Natural killer cell (primary cell): ENCODE data around the gene TTC23. TPM values are rescaled to one million over a fixed set of nuclear protein-coding genes. Genes with fewer than 3 reads are reported as not detected.

ENCODE experiments used
- ATAC-seq, 3 donors: fragments of 150-1000 bp in 2 of 3; fragments of 200-7000 bp in 1 of 3; cut with Tn5 transposase; 1 replicate in 1 of 3; 2 replicates in 2 of 3; pipeline ENCODE4 v1.10.0; 2021; ENCODE audit warnings: mild to moderate bottlenecking in 2 of 3, moderate library complexity in 2 of 3
- DNase-seq, 2 donors: peaks; one replicate each; pipeline versions ENCODE4 v3.0.0 to v3.0.0-alpha.2; 2013 to 2021; ENCODE audit warnings: mixed read lengths in 1 of 2
- H3K27ac ChIP-seq: one replicate; pipeline ENCODE4 v1.5.1; 2013; ENCODE audit warnings: mild to moderate bottlenecking, low read length
- H3K27me3 ChIP-seq: one replicate; pipeline ENCODE4 v1.6.1; 2013; ENCODE audit warnings: low read length; ENCODE audit not compliant: control insufficient read depth, insufficient read depth
- H3K36me3 ChIP-seq: one replicate; pipeline ENCODE4 v1.6.1; 2013; ENCODE audit warnings: low read length; ENCODE audit not compliant: control insufficient read depth, insufficient read depth
- H3K4me1 ChIP-seq: one replicate; pipeline ENCODE4 v1.6.1; 2013; ENCODE audit warnings: low read length; ENCODE audit not compliant: control insufficient read depth, insufficient read depth
- H3K4me3 ChIP-seq: one replicate; pipeline ENCODE4 v1.5.1; 2013; ENCODE audit warnings: low read length
- H3K9me3 ChIP-seq: one replicate; pipeline ENCODE4 v1.6.1; 2013; ENCODE audit warnings: low read length; ENCODE audit not compliant: control insufficient read depth, insufficient read depth
- H3K27ac Mint-ChIP-seq, 2 donors: one replicate each; pipeline ENCODE4 v1.8.0; 2022; ENCODE audit warnings: mild to moderate bottlenecking in 2 of 2, mixed read lengths in 2 of 2, moderate library complexity in 1 of 2
- H3K27me3 Mint-ChIP-seq, 2 donors: one replicate each; pipeline ENCODE4 v1.8.0; 2022; ENCODE audit warnings: low read depth in 2 of 2, mixed read lengths in 2 of 2
- H3K36me3 Mint-ChIP-seq: one replicate; pipeline ENCODE4 v1.8.0; 2022; ENCODE audit warnings: mixed read lengths
- H3K4me1 Mint-ChIP-seq, 2 donors: one replicate each; pipeline ENCODE4 v1.8.0; 2022; ENCODE audit warnings: mixed read lengths in 2 of 2
- H3K4me3 Mint-ChIP-seq: one replicate; pipeline ENCODE4 v1.8.0; 2022; ENCODE audit warnings: mild to moderate bottlenecking, moderate library complexity, mixed read lengths
- H3K9me3 Mint-ChIP-seq, 2 donors: one replicate each; pipeline ENCODE4 v1.8.0; 2022; ENCODE audit warnings: mixed read lengths in 2 of 2
- CTCF ChIP-seq: fragments of 200-600 bp; IDR thresholded peaks from one replicate; pipeline ENCODE4 v1.8.0; 2022; ENCODE audit warnings: antibody characterized with exemption
- WGBS: methylation state at CpG from one replicate; pipeline ENCODE4 v1.1.7; 2013; ENCODE audit warnings: missing lambda C conversion rate; ENCODE audit not compliant: insufficient coverage; 5-methylcytosine and 5-hydroxymethylcytosine counted together
- intact Hi-C: fragments of 100-400 bp; cut with micrococcal nuclease; formaldehyde crosslinking; loops from one replicate; pipeline ENCODE4 v1.14.2; 2022
- total RNA-seq, 4 donors: library from RNA; stranded (reverse); fragments of 120-200 nt in 1 of 4; gene quantifications; one replicate each; pipeline versions ENCODE4 v1.2.3 to v1.2.4, GENCODE V29; 2013 to 2022

TTC23 gene
- total RNA-seq, 3 donors from 2014 or later (not counting 1 experiment from before 2014, with no cell fraction given): 0.75 to 1.1 (median 1.0) TPM

GRCh38 chr15:99174567-99175395 lies 74.6 kb downstream of the TTC23 start:
- Mint-ChIP-seq H3K4me3 (no peak overlapping the region), H3K4me1 (no peaks in the 10 kb centered on the region), H3K27me3 (peaks cover 0 to 5% of the 10 kb centered on the region in 2 donors), H3K27ac (no peak overlapping the region), H3K9me3 (no peaks in the 10 kb centered on the region), H3K36me3 (no peaks in the 10 kb centered on the region)
- intact Hi-C loops: no loop called here
- ATAC-seq (no peak), DNase-seq (no peak)
- TF ChIP-seq CTCF: no peak
- WGBS: 68% methylated on average over 15 of the region's 15 CpGs
- Histone ChIP-seq H3K27me3 (no peaks in the 10 kb centered on the region), H3K4me3 (no peak overlapping the region), H3K36me3 (no peaks in the 10 kb centered on the region), H3K9me3 (no peaks in the 10 kb centered on the region), H3K27ac (no peak overlapping the region), H3K4me1 (no peaks in the 10 kb centered on the region)

- H3K9me3 ChIP-seq: no peaks in the 10 kb centered on the region
- H3K27ac ChIP-seq: no peak overlapping the region
- H3K27me3 Mint-ChIP-seq: no peaks in the 10 kb centered on the region
- DNase-seq: no peak
- no peaks in the 10 kb centered on the region for H3K4me1 ChIP-seq
- 92% methylated on average over 3 of the region's 3 CpGs for WGBS
- no peaks in the 10 kb centered on the region for H3K36me3 ChIP-seq
- no peak overlapping the region for H3K27ac Mint-ChIP-seq
- H3K4me1 Mint-ChIP-seq: no peaks in the 10 kb centered on the region
- no peak for TF ChIP-seq CTCF
- intact Hi-C loops: no loop called here
- no peak overlapping the region for H3K4me3 Mint-ChIP-seq
- H3K27me3 ChIP-seq: no peaks in the 10 kb centered on the region
- no peak for ATAC-seq
- H3K9me3 Mint-ChIP-seq: no peaks in the 10 kb centered on the region
- H3K36me3 Mint-ChIP-seq: no peaks in the 10 kb centered on the region
- H3K4me3 ChIP-seq: no peak overlapping the region
These were observed 76.4 kb downstream of the TTC23 start for GRCh38 chr15:99172989-99173388.

- 93% methylated on average over 4 of the region's 4 CpGs for WGBS
- no peak for TF ChIP-seq CTCF
- Mint-ChIP-seq H3K27ac (no peak overlapping the region), H3K9me3 (no peaks in the 10 kb centered on the region), H3K27me3 (no peaks in the 10 kb centered on the region), H3K4me3 (no peak overlapping the region), H3K4me1 (no peaks in the 10 kb centered on the region), H3K36me3 (no peaks in the 10 kb centered on the region)
- DNase-seq (no peak), ATAC-seq (no peak)
- intact Hi-C loops: no loop called here
- no peaks in the 10 kb centered on the region for H3K36me3 ChIP-seq
- H3K4me1 ChIP-seq: no peaks in the 10 kb centered on the region
- H3K27ac ChIP-seq: no peak overlapping the region
- no peak overlapping the region for H3K4me3 ChIP-seq
- H3K9me3 ChIP-seq: no peaks in the 10 kb centered on the region
- H3K27me3 ChIP-seq: no peaks in the 10 kb centered on the region
These were observed 77.2 kb downstream of the TTC23 start for GRCh38 chr15:99172171-99172570.
